ENCODE results near the gene ZBTB7A. TPM values are rescaled to one million over a fixed set of nuclear protein-coding genes. Genes with fewer than 3 reads are reported as not detected.

ZBTB7A gene
- total RNA-seq, 2 donors from 2014 or later: 63.4 to 70.5 TPM

GRCh38 chr19:4099041-4099764, 32.5 kb upstream of the ZBTB7A start:
- ATAC-seq (no peak), DNase-seq (ENCODE audit: low spot score) (no peak)
- Mint-ChIP-seq H3K4me1 (ENCODE audit: low read depth in 2 of 2) (peaks cover 2 to 4% of the 10 kb centered on the region in 2 donors), H3K4me3 (no peak overlapping the region), H3K27me3 (no peaks in the 10 kb centered on the region), H3K36me3 (no peaks in the 10 kb centered on the region), H3K27ac (no peak overlapping the region), H3K9me3 (no peaks in the 10 kb centered on the region)

- Mint-ChIP-seq H3K27ac (no peak overlapping the region), H3K4me1 (ENCODE audit: low read depth in 2 of 2) (peaks cover 0 to 3% of the 10 kb centered on the region in 2 donors), H3K36me3 (no peaks in the 10 kb centered on the region), H3K27me3 (no peaks in the 10 kb centered on the region), H3K9me3 (no peaks in the 10 kb centered on the region), H3K4me3 (no peak overlapping the region)
- DNase-seq (ENCODE audit: low spot score): no peak
- ATAC-seq: no peak
Measured at GRCh38 chr19:4098493-4098892, 31.8 kb upstream of the ZBTB7A start.

- Mint-ChIP-seq H3K4me3 (no peak overlapping the region), H3K4me1 (ENCODE audit: low read depth in 2 of 2) (peaks cover 0 to 3% of the 10 kb centered on the region in 2 donors), H3K9me3 (no peaks in the 10 kb centered on the region), H3K36me3 (no peaks in the 10 kb centered on the region), H3K27ac (no peak overlapping the region), H3K27me3 (no peaks in the 10 kb centered on the region)
- ATAC-seq (no peak), DNase-seq (ENCODE audit: low spot score) (no peak)
Measured at GRCh38 chr19:4097501-4097900, 30.8 kb upstream of the ZBTB7A start.

GRCh38 chr19:4096049-4096892, 29.6 kb upstream of the ZBTB7A start:
- H3K9me3 Mint-ChIP-seq: no peaks in the 10 kb centered on the region

GRCh38 chr19:4095488-4095844, 28.8 kb upstream of the ZBTB7A start:
- Mint-ChIP-seq H3K27ac (no peak overlapping the region), H3K9me3 (no peaks in the 10 kb centered on the region), H3K4me1 (ENCODE audit: low read depth in 2 of 2) (peaks cover 0 to 3% of the 10 kb centered on the region in 2 donors), H3K4me3 (no peak overlapping the region), H3K36me3 (no peaks in the 10 kb centered on the region), H3K27me3 (no peaks in the 10 kb centered on the region)
- ATAC-seq (no peak), DNase-seq (ENCODE audit: low spot score) (no peak)

More at GRCh38 chr19:4096049-4096892, 29.6 kb upstream of the ZBTB7A start:
- Mint-ChIP-seq H3K27me3 (no peaks in the 10 kb centered on the region), H3K4me1 (ENCODE audit: low read depth in 2 of 2) (peaks cover 0 to 3% of the 10 kb centered on the region in 2 donors), H3K4me3 (no peak overlapping the region), H3K36me3 (no peaks in the 10 kb centered on the region), H3K27ac (no peak overlapping the region)
- DNase-seq (ENCODE audit: low spot score): no peak
- no peak for ATAC-seq

- peaks cover 2 to 6% of the 10 kb centered on the region in 2 donors for H3K4me1 Mint-ChIP-seq (ENCODE audit: low read depth in 2 of 2)
- no peak overlapping the region for H3K4me3 Mint-ChIP-seq
- H3K36me3 Mint-ChIP-seq: no peaks in the 10 kb centered on the region
- no peaks in the 10 kb centered on the region for H3K27me3 Mint-ChIP-seq
- DNase-seq (ENCODE audit: low spot score) (no peak), ATAC-seq (no peak)
- H3K27ac Mint-ChIP-seq: no peak overlapping the region
- no peaks in the 10 kb centered on the region for H3K9me3 Mint-ChIP-seq
Measured at GRCh38 chr19:4094761-4095487, 28.2 kb upstream of the ZBTB7A start.

GRCh38 chr19:4094291-4094690, 27.6 kb upstream of the ZBTB7A start:
- H3K36me3 Mint-ChIP-seq: no peaks in the 10 kb centered on the region
- ATAC-seq: no peak
- no peak overlapping the region for H3K4me3 Mint-ChIP-seq
- H3K27me3 Mint-ChIP-seq: no peaks in the 10 kb centered on the region
- no peak overlapping the region for H3K27ac Mint-ChIP-seq
- peaks cover 8 to 11% of the 10 kb centered on the region in 2 donors for H3K4me1 Mint-ChIP-seq (ENCODE audit: low read depth in 2 of 2)
- no peaks in the 10 kb centered on the region for H3K9me3 Mint-ChIP-seq
- DNase-seq (ENCODE audit: low spot score): no peak

- DNase-seq (ENCODE audit: low spot score) (no peak), ATAC-seq (no peak)
- no peaks in the 10 kb centered on the region for H3K27me3 Mint-ChIP-seq
- H3K27ac Mint-ChIP-seq: peak overlapping the region in 1 of 2 donors; percentile 81
- H3K4me1 Mint-ChIP-seq (ENCODE audit: low read depth in 2 of 2): peaks cover 8 to 14% of the 10 kb centered on the region in 2 donors
- H3K36me3 Mint-ChIP-seq: no peaks in the 10 kb centered on the region
- H3K9me3 Mint-ChIP-seq: no peaks in the 10 kb centered on the region
- H3K4me3 Mint-ChIP-seq: no peak overlapping the region
Measured at GRCh38 chr19:4093643-4094175, 27.0 kb upstream of the ZBTB7A start.

- no peaks in the 10 kb centered on the region for H3K36me3 Mint-ChIP-seq
- ATAC-seq (no peak), DNase-seq (ENCODE audit: low spot score) (no peak)
- H3K27me3 Mint-ChIP-seq: no peaks in the 10 kb centered on the region
- H3K9me3 Mint-ChIP-seq: no peaks in the 10 kb centered on the region
- H3K4me3 Mint-ChIP-seq: peak overlapping the region; percentile 85
- H3K4me1 Mint-ChIP-seq (ENCODE audit: low read depth in 2 of 2): peaks cover 13 to 32% of the 10 kb centered on the region in 2 donors
- H3K27ac Mint-ChIP-seq: peak overlapping the region; percentile 98
Measured at GRCh38 chr19:4090356-4091220, 23.9 kb upstream of the ZBTB7A start.

GRCh38 chr19:4089946-4090345, 23.2 kb upstream of the ZBTB7A start:
- no peaks in the 10 kb centered on the region for H3K27me3 Mint-ChIP-seq
- DNase-seq (ENCODE audit: low spot score) (no peak), ATAC-seq (no peak)
- H3K4me1 Mint-ChIP-seq (ENCODE audit: low read depth in 2 of 2): peaks cover 13 to 32% of the 10 kb centered on the region in 2 donors
- peak overlapping the region; percentile 85 for H3K4me3 Mint-ChIP-seq
- peak overlapping the region; percentile 98 for H3K27ac Mint-ChIP-seq
- H3K36me3 Mint-ChIP-seq: no peaks in the 10 kb centered on the region
- no peaks in the 10 kb centered on the region for H3K9me3 Mint-ChIP-seq

- ATAC-seq (peak; percentile 89 to 94), DNase-seq (ENCODE audit: low spot score) (peak; percentile 90)
- H3K27ac Mint-ChIP-seq: peak overlapping the region; percentile 98
- no peaks in the 10 kb centered on the region for H3K36me3 Mint-ChIP-seq
- H3K4me3 Mint-ChIP-seq: peak overlapping the region; percentile 85
- no peaks in the 10 kb centered on the region for H3K27me3 Mint-ChIP-seq
- peaks cover 13 to 37% of the 10 kb centered on the region in 2 donors for H3K4me1 Mint-ChIP-seq (ENCODE audit: low read depth in 2 of 2)
- H3K9me3 Mint-ChIP-seq: no peaks in the 10 kb centered on the region
Measured at GRCh38 chr19:4089400-4089908, 22.8 kb upstream of the ZBTB7A start.

- Mint-ChIP-seq H3K36me3 (no peaks in the 10 kb centered on the region), H3K27ac (peak overlapping the region; percentile 98), H3K27me3 (no peaks in the 10 kb centered on the region), H3K9me3 (no peaks in the 10 kb centered on the region), H3K4me1 (ENCODE audit: low read depth in 2 of 2) (peaks cover 16 to 39% of the 10 kb centered on the region in 2 donors), H3K4me3 (peak overlapping the region; percentile 85)
- peak; percentile 69 to 75 for ATAC-seq
- DNase-seq (ENCODE audit: low spot score): no peak
Measured at GRCh38 chr19:4088975-4089374, 22.3 kb upstream of the ZBTB7A start.
